ENCODE data around the gene ZSCAN5C.

- TF ChIP-seq CTCF (conservative IDR thresholded peaks at IDR 0.05), result no peak
- TF ChIP-seq EZH2 (IDR thresholded peaks at IDR 0.05; ENCODE audit: low read depth), result no peak
These were observed 7.0 kb downstream of the ZSCAN5C start for GRCh38 chr19:56209091-56209490.
